ENCODE data around the gene ALDOA. TPM values are rescaled to one million over a fixed set of nuclear protein-coding genes. Genes with fewer than 3 reads are reported as not detected.

ALDOA gene
- total and polyA plus RNA-seq, 2 experiments from 2014 or later = 397 to 882 TPM

DNA sequence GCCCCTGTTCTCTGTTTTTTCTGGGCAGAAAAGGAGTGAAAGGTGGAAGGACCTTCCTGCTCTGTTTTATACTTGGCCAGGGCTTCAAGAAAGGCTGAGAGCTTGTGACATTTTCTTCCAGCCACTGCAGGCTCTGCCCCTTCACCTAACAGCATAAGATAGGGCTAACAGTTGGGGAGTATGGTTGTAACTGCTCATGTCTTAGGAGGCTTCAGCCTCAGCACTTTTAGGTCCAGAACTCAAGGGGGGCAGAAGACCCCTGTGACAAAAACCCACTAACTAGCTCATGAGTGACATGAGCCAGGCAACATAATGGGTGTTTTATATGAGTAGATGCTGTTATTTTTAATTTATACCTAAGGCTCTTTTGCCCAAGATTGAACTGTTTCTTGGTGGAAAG is 4.9 kb downstream of the ALDOA start:
- H3K9me3 ChIP-seq (ENCODE audit: low read depth) = no peaks in the 10 kb centered on the region
- no peak overlapping the region for H3K4me3 ChIP-seq
- TF ChIP-seq EZH2phosphoT487 (IDR thresholded peaks at IDR 0.05; ENCODE audit: low read depth, severe bottlenecking, unreplicated experiment) (no peak), EZH2 (IDR thresholded peaks at IDR 0.05; ENCODE audit: borderline replicate concordance) (no peak)
- TF ChIP-seq, protein P1, sequence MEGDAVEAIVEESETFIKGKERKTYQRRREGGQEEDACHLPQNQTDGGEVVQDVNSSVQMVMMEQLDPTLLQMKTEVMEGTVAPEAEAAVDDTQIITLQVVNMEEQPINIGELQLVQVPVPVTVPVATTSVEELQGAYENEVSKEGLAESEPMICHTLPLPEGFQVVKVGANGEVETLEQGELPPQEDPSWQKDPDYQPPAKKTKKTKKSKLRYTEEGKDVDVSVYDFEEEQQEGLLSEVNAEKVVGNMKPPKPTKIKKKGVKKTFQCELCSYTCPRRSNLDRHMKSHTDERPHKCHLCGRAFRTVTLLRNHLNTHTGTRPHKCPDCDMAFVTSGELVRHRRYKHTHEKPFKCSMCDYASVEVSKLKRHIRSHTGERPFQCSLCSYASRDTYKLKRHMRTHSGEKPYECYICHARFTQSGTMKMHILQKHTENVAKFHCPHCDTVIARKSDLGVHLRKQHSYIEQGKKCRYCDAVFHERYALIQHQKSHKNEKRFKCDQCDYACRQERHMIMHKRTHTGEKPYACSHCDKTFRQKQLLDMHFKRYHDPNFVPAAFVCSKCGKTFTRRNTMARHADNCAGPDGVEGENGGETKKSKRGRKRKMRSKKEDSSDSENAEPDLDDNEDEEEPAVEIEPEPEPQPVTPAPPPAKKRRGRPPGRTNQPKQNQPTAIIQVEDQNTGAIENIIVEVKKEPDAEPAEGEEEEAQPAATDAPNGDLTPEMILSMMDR (IDR thresholded peaks at IDR 0.05; ENCODE audit: poor library complexity) = no peak
- H2AFZ ChIP-seq = no peak overlapping the region
- no peak for DNase-seq (ENCODE audit: low spot score)
- peaks cover 15% of the 10 kb centered on the region for H4K20me1 ChIP-seq (ENCODE audit: insufficient read depth, poor library complexity, severe bottlenecking)
- peaks cover 16% of the 10 kb centered on the region for H3K4me1 ChIP-seq (ENCODE audit: insufficient read depth)
- H3K79me2 ChIP-seq = peaks cover 41% of the 10 kb centered on the region
- no peaks in the 10 kb centered on the region for H3K27me3 ChIP-seq
- no peaks in the 10 kb centered on the region for H3K36me3 ChIP-seq (replicated peaks; ENCODE audit: insufficient read depth, low read depth)
- no peak overlapping the region for H3K27ac ChIP-seq
- no peaks in the 10 kb centered on the region for H3K9me2 ChIP-seq (replicated peaks; ENCODE audit: insufficient read depth)
- no peak overlapping the region for H3K4me2 ChIP-seq

DNA sequence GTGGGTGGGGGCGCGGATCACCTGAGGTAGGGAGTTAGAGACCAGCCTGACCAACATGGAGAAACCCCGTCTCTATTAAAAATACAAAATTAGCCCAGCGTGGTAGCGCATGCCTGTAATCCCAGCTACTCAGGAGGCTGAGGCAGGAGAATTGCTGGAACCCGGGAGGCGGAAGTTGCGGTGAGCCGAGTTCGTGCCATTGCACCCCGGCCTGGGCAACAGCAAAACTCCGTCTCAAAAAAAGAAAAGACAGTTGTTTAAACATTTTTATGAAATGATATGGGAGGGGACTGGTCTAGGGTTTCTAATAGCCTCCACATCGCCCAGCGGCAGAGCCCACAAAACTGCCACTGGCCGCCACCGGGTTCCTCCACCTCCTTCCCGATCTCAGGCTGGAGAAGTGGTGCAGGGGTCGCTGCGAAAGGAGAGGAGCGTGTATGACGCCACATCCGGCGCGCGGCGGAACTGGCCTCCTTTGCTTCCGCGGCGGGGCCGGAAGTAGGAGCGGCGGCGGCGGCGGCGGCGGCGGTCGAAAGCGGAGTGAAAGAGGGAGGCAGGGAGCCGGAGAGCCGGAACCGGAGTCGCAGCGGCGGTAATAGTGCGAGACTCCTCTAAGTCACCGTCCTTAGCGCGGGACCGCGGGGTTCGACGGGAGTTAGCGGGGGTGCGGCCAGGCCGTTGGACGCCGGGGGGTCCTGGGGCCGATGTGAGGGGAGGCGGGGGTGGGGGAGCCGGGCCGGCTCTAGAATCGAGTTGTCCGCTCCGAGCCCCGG is 10.1 kb downstream of the ALDOA start, which contains the start of gene PPP4C:
PPP4C (plus strand) TSS at position 492 of the 773 bp plus-strand sequence. CDS start 384 bp downstream, outside the sequence.
- Histone ChIP-seq H4K20me1 (ENCODE audit: insufficient read depth, poor library complexity, severe bottlenecking) (peaks cover 21% of the 10 kb centered on the region), H2AFZ (peak within 1 kb of the TSS; percentile 77), H3K4me2 (peak within 1 kb of the TSS; percentile 92), H3K9me3 (ENCODE audit: low read depth) (no peaks in the 10 kb centered on the region), H3K4me3 (peak within 1 kb of the TSS; percentile 82), H3K36me3 (replicated peaks; ENCODE audit: insufficient read depth, low read depth) (no peaks in the 10 kb centered on the region), H3K27me3 (no peaks in the 10 kb centered on the region), H3K27ac (peak within 1 kb of the TSS; percentile 99), H3K79me2 (peaks cover 45% of the 10 kb centered on the region), H3K9me2 (replicated peaks; ENCODE audit: insufficient read depth) (no peaks in the 10 kb centered on the region), H3K4me1 (ENCODE audit: insufficient read depth) (peaks cover 21% of the 10 kb centered on the region)
- DNase-seq (ENCODE audit: low spot score) = peak; percentile 95
- WGBS (ENCODE audit: low lambda C conversion rate, missing lambda C conversion rate) = 7% methylated on average over 29 of the region's 67 CpGs
- no peak for TF ChIP-seq EZH2 (IDR thresholded peaks at IDR 0.05; ENCODE audit: borderline replicate concordance)
- TF ChIP-seq, protein P1 (IDR thresholded peaks at IDR 0.05; ENCODE audit: poor library complexity) = peak; percentile 11

DNA sequence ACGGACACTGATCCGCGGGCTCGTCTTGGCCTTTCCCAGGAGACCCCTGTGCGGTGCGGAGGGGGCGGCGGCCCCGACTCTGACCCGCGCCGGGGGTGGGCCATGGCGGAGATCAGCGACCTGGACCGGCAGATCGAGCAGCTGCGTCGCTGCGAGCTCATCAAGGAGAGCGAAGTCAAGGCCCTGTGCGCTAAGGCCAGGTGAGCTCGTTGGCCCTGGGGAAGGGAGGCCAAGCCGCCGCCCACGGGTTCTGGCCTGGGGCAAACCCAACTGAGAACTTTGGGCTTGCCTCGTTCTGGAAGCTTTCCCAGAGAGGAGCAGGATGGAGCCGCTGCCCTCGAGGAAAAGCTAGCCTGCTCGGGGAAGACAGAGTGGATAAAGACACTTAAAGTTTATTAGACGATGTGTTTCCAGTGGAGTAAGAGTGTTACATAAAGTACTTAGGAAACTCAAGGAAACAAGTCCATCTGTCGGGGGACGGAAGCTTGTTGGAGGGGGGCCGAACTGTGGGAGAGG is 10.8 kb downstream of the ALDOA start:
- Histone ChIP-seq H3K79me2 (peaks cover 50% of the 10 kb centered on the region), H2AFZ (peak overlapping the region; percentile 36)

More for the DNA sequence above, 10.8 kb downstream of the ALDOA start:
- Histone ChIP-seq H3K27ac (peak overlapping the region; percentile 99), H3K27me3 (no peaks in the 10 kb centered on the region), H4K20me1 (ENCODE audit: insufficient read depth, poor library complexity, severe bottlenecking) (peaks cover 21% of the 10 kb centered on the region), H3K4me1 (ENCODE audit: insufficient read depth) (peaks cover 23% of the 10 kb centered on the region), H3K36me3 (replicated peaks; ENCODE audit: insufficient read depth, low read depth) (no peaks in the 10 kb centered on the region), H3K9me2 (replicated peaks; ENCODE audit: insufficient read depth) (no peaks in the 10 kb centered on the region), H3K9me3 (ENCODE audit: low read depth) (no peaks in the 10 kb centered on the region), H3K4me3 (peak overlapping the region; percentile 82), H3K4me2 (peak overlapping the region; percentile 92)
- no peak for TF ChIP-seq EZH2phosphoT487 (IDR thresholded peaks at IDR 0.05; ENCODE audit: low read depth, severe bottlenecking, unreplicated experiment)
- TF ChIP-seq, protein P1 (IDR thresholded peaks at IDR 0.05; ENCODE audit: poor library complexity) = no peak
- TF ChIP-seq EZH2 (IDR thresholded peaks at IDR 0.05; ENCODE audit: borderline replicate concordance) = no peak
- no peak for DNase-seq (ENCODE audit: low spot score)
- 7% methylated on average over 28 of the region's 33 CpGs for WGBS (ENCODE audit: low lambda C conversion rate, missing lambda C conversion rate)

Data from hepatocyte (in vitro differentiated cells).